Measurements from ENCODE around the gene TMEM178A.

Gene TMEM178A

GRCh38 chr2:39682066-39682692 lies 16.5 kb downstream of the TMEM178A start:
- no peak for DNase-seq

GRCh38 chr2:39683022-39683699 lies 17.4 kb downstream of the TMEM178A start:
- no peak for DNase-seq

- DNase-seq: no peak
These were observed 18.7 kb downstream of the TMEM178A start for GRCh38 chr2:39684464-39684863.

- no peak for DNase-seq
These were observed 19.4 kb downstream of the TMEM178A start for GRCh38 chr2:39685126-39685525.

- no peak for DNase-seq
These were observed 20.7 kb downstream of the TMEM178A start for GRCh38 chr2:39686456-39686855.

GRCh38 chr2:39688181-39688580 lies 22.5 kb downstream of the TMEM178A start:
- no peak for DNase-seq

GRCh38 chr2:39689272-39689841 lies 23.6 kb downstream of the TMEM178A start:
- DNase-seq: no peak

- DNase-seq: no peak
These were observed 24.2 kb downstream of the TMEM178A start for GRCh38 chr2:39689876-39690275.

- no peak for DNase-seq
These were observed 27.5 kb downstream of the TMEM178A start for GRCh38 chr2:39693245-39693644.

- DNase-seq: no peak
These were observed 30.4 kb downstream of the TMEM178A start for GRCh38 chr2:39696101-39696553.

GRCh38 chr2:39696838-39697237 lies 31.1 kb downstream of the TMEM178A start:
- DNase-seq: no peak

GRCh38 chr2:39697454-39697853 lies 31.7 kb downstream of the TMEM178A start:
- no peak for DNase-seq

- no peak for DNase-seq
These were observed 35.4 kb downstream of the TMEM178A start for GRCh38 chr2:39701137-39701536.

GRCh38 chr2:39703181-39703872 lies 37.6 kb downstream of the TMEM178A start:
- no peak for DNase-seq

GRCh38 chr2:39704540-39704939 lies 38.8 kb downstream of the TMEM178A start:
- DNase-seq: no peak

- DNase-seq: no peak
These were observed 39.9 kb downstream of the TMEM178A start for GRCh38 chr2:39705638-39706037.

- DNase-seq: no peak
These were observed 40.6 kb downstream of the TMEM178A start for GRCh38 chr2:39706312-39706711.

GRCh38 chr2:39706945-39707344 lies 41.2 kb downstream of the TMEM178A start:
- DNase-seq: no peak

- no peak for DNase-seq
These were observed 42.3 kb downstream of the TMEM178A start for GRCh38 chr2:39708003-39708402.

- no peak for DNase-seq
These were observed 45.1 kb downstream of the TMEM178A start for GRCh38 chr2:39710807-39711206.

- no peak for DNase-seq
These were observed 47.2 kb downstream of the TMEM178A start for GRCh38 chr2:39712953-39713352.

GRCh38 chr2:39715095-39715494 lies 49.4 kb downstream of the TMEM178A start:
- no peak for DNase-seq

- no peak for DNase-seq
These were observed 50.1 kb downstream of the TMEM178A start for GRCh38 chr2:39715822-39716221.

- DNase-seq: no peak
These were observed 51.4 kb downstream of the TMEM178A start for GRCh38 chr2:39717067-39717466.
